HepG2 (cell line): ENCODE measurements around the gene TCF3. TPM values are rescaled to one million over a fixed set of nuclear protein-coding genes. Genes with fewer than 3 reads are reported as not detected.

Source experiments
- CERS6 ChIP-seq: sonication (generic); formaldehyde crosslinking; IDR thresholded peaks from 2 replicates; pipeline ENCODE4 v1.5.0; 2020; ENCODE audit warnings: missing genetic modification reagents
- DZIP1 ChIP-seq: sonication (generic); formaldehyde crosslinking; IDR thresholded peaks from 2 replicates; pipeline ENCODE4 v1.5.0; 2020; ENCODE audit warnings: mild to moderate bottlenecking, missing genetic modification reagents
- ZNF646 ChIP-seq: sonication (generic); formaldehyde crosslinking; IDR thresholded peaks from 2 replicates; pipeline ENCODE4 v1.9.0; 2021; ENCODE audit warnings: mild to moderate bottlenecking, missing genetic modification reagents
- polyA plus RNA-seq, 8 experiments: library from polyadenylated mRNA; depleted of rRNA in 3 of 8; stranded (reverse) in 7 of 8; unstranded in 1 of 8; fragments of >200 nt; fragmentation: Illumina TruSeq in 4 of 8; extraction: Trizol in 4 of 8; gene quantifications; 2 replicates each; pipeline versions ENCODE4 v1.2.1 to v1.2.3, GENCODE V29; 2011 to 2016; ENCODE audit warnings: low read depth in 4 of 8, missing spikeins in 1 of 8, mixed read lengths in 1 of 8; ENCODE audit not compliant: insufficient read depth in 1 of 8
- total RNA-seq, 5 experiments: library from RNA; depleted of rRNA; stranded (reverse); fragments of >200 nt; fragmentation: Illumina TruSeq; extraction: Trizol; gene quantifications; 2 replicates each; pipeline ENCODE4 v1.2.3, GENCODE V29; 2016; ENCODE audit warnings: low read depth in 1 of 5

The TCF3 gene
- total and polyA plus RNA-seq, 2 of the 13 experiments (the other 11 are each of a cell fraction or from before 2014, with no cell fraction given), result 51.4 to 53.2 TPM

GRCh38 chr19:1658150-1659083 is 6.0 kb upstream of the TCF3 start (continued):
- TF ChIP-seq ZNF646 (CRISPR knock-in tag), result no peak
- no peak for TF ChIP-seq DZIP1 (CRISPR knock-in tag)
- TF ChIP-seq CERS6 (CRISPR knock-in tag), result no peak
- TF ChIP-seq, all 625 proteins: peak for 0
